HepG2 (cell line): ENCODE results near the gene EEIG1. TPM values are rescaled to one million over a fixed set of nuclear protein-coding genes. Genes with fewer than 3 reads are reported as not detected.
A peak's percentile ranks its signal among the peaks of the same experiment; 100 is the strongest.

Source experiments
- BCL6 ChIP-seq: IDR thresholded peaks from 2 replicates; pipeline ENCODE4 v1.6.1; 2016; ENCODE audit warnings: missing genetic modification reagents, missing compliant biosample characterization
- CSRNP2 ChIP-seq: sonication (generic); formaldehyde crosslinking; conservative IDR thresholded peaks from 2 replicates; pipeline ENCODE4 v1.8.0; 2022; ENCODE audit warnings: low read depth, missing genetic modification reagents
- EP300 ChIP-seq, 3 experiments: sonication (generic) in 1 of 3; formaldehyde crosslinking in 1 of 3; IDR thresholded peaks; 2 replicates each; pipeline versions ENCODE4 v1.5.1 to v1.6.1; 2011 to 2020; ENCODE audit warnings: low read depth in 2 of 3, low read length in 2 of 3, borderline replicate concordance in 1 of 3, improper control_type of control experiment in 1 of 3, mild to moderate bottlenecking in 1 of 3, missing genetic modification reagents in 1 of 3, moderate library complexity in 1 of 3
- FOXA1 ChIP-seq, 2 experiments: fragments of 450-650 bp in 1 of 2; sonication (generic) in 1 of 2; formaldehyde crosslinking in 1 of 2; IDR thresholded peaks; 2 replicates each; pipeline versions ENCODE4 v1.4.0 to v1.6.1; 2016 to 2020; ENCODE audit warnings: missing genetic modification reagents in 1 of 2
- FOXO1 ChIP-seq: sonication (generic); formaldehyde crosslinking; IDR thresholded peaks from 2 replicates; pipeline ENCODE4 v1.4.0; 2020; ENCODE audit warnings: missing genetic modification reagents
- MED1 ChIP-seq: sonication (generic); formaldehyde crosslinking; IDR thresholded peaks from 2 replicates; pipeline ENCODE4 v1.4.0; 2020; ENCODE audit warnings: missing genetic modification reagents
- MXD4 ChIP-seq: IDR thresholded peaks from 2 replicates; pipeline ENCODE4 v1.6.1; 2016; ENCODE audit warnings: mild to moderate bottlenecking, missing biosample characterization, missing genetic modification reagents
- NCOA1 ChIP-seq: sonication (generic); formaldehyde crosslinking; IDR thresholded peaks from 2 replicates; pipeline ENCODE4 v1.9.0; 2021; ENCODE audit warnings: missing genetic modification reagents
- NFYC ChIP-seq: IDR thresholded peaks from 2 replicates; pipeline ENCODE4 v1.6.1; 2016; ENCODE audit warnings: missing genetic modification reagents, missing compliant biosample characterization
- ZFAT ChIP-seq: sonication (generic); formaldehyde crosslinking; conservative IDR thresholded peaks from 2 replicates; pipeline ENCODE4 v1.8.1; 2023; ENCODE audit warnings: missing genetic modification reagents, inconsistent platforms
- ZKSCAN8 ChIP-seq: IDR thresholded peaks from 2 replicates; pipeline ENCODE4 v1.6.1; 2016; ENCODE audit warnings: borderline replicate concordance, missing genetic modification reagents, missing compliant biosample characterization
- ZNF292 ChIP-seq: sonication (generic); formaldehyde crosslinking; IDR thresholded peaks from 2 replicates; pipeline ENCODE4 v1.8.1; 2022; ENCODE audit warnings: mild to moderate bottlenecking, low read depth, missing genetic modification reagents, borderline replicate concordance
- polyA plus RNA-seq, 8 experiments: library from polyadenylated mRNA; depleted of rRNA in 3 of 8; stranded (reverse) in 7 of 8; unstranded in 1 of 8; fragments of >200 nt; fragmentation: Illumina TruSeq in 4 of 8; extraction: Trizol in 4 of 8; gene quantifications; 2 replicates each; pipeline versions ENCODE4 v1.2.1 to v1.2.3, GENCODE V29; 2011 to 2016; ENCODE audit warnings: low read depth in 4 of 8, missing spikeins in 1 of 8, mixed read lengths in 1 of 8; ENCODE audit not compliant: insufficient read depth in 1 of 8
- total RNA-seq, 5 experiments: library from RNA; depleted of rRNA; stranded (reverse); fragments of >200 nt; fragmentation: Illumina TruSeq; extraction: Trizol; gene quantifications; 2 replicates each; pipeline ENCODE4 v1.2.3, GENCODE V29; 2016; ENCODE audit warnings: low read depth in 1 of 5
- TF ChIP-seq, protein P1 (sequence below): sonication (generic); formaldehyde crosslinking; IDR thresholded peaks from 2 replicates; pipeline ENCODE4 v1.4.0; 2020; ENCODE audit warnings: missing genetic modification reagents
- TF ChIP-seq, protein P2 (sequence below): sonication (generic); formaldehyde crosslinking; IDR thresholded peaks from 2 replicates; pipeline ENCODE4 v1.4.0; 2020; ENCODE audit warnings: missing genetic modification reagents
- TF ChIP-seq, protein P3 (sequence below): sonication (generic); formaldehyde crosslinking; IDR thresholded peaks from 2 replicates; pipeline ENCODE4 v1.5.0; 2020; ENCODE audit warnings: missing genetic modification reagents, mild to moderate bottlenecking, borderline replicate concordance
- TF ChIP-seq, protein P4 (sequence below), 2 experiments: sonication (generic) in 1 of 2; formaldehyde crosslinking in 1 of 2; IDR thresholded peaks; 2 replicates each; pipeline versions ENCODE4 v1.4.0 to v1.6.1; 2018 to 2020; ENCODE audit warnings: missing genetic modification reagents in 2 of 2, borderline replicate concordance in 1 of 2, low read depth in 1 of 2, mild to moderate bottlenecking in 1 of 2, missing biosample characterization in 1 of 2
- TF ChIP-seq, protein P5 (sequence below): sonication (generic); formaldehyde crosslinking; IDR thresholded peaks from 2 replicates; pipeline ENCODE4 v1.8.1; 2023; ENCODE audit warnings: mild to moderate bottlenecking, moderate library complexity, missing genetic modification reagents

Gene EEIG1
- total and polyA plus RNA-seq, 2 of the 13 experiments (the other 11 are each of a cell fraction or from before 2014, with no cell fraction given) = 16.6 to 25.2 TPM

DNA sequence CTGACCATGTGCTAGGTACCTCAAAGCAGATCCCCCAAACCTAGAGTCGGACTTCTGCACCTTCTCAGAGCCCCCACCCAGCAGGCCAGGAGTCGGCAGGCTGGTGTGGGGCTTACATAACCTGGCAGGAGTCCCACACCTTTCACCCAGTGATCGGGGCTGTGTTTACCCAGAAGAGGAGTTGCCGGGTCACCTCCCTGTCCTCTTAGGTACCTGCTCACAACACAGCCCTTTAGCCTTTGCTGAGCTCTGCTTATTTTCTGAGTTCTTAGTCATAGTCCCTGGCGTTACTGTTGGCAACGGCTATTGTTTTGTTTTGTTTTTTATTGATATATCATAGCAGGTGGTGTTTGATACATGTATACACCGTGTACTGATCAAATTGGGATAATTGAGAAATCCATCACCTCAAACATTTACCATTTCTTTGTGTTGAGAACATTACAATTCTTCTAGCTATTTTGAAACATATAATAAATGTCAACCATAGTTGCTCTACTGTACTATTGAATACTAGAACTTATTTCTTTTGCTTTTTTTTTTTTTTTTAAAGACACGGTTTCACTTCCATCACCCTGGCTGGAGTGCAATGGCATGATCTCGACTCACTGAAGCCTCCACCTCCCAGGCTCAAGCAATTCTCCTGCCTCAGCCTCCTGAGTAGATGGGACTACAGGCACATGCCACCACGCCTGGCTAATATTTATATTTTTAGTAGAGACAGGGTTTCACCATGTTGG lies 10.4 kb upstream of the EEIG1 start (continued):
- TF ChIP-seq CSRNP2 (CRISPR knock-in tag) = no peak
- TF ChIP-seq, protein P1, sequence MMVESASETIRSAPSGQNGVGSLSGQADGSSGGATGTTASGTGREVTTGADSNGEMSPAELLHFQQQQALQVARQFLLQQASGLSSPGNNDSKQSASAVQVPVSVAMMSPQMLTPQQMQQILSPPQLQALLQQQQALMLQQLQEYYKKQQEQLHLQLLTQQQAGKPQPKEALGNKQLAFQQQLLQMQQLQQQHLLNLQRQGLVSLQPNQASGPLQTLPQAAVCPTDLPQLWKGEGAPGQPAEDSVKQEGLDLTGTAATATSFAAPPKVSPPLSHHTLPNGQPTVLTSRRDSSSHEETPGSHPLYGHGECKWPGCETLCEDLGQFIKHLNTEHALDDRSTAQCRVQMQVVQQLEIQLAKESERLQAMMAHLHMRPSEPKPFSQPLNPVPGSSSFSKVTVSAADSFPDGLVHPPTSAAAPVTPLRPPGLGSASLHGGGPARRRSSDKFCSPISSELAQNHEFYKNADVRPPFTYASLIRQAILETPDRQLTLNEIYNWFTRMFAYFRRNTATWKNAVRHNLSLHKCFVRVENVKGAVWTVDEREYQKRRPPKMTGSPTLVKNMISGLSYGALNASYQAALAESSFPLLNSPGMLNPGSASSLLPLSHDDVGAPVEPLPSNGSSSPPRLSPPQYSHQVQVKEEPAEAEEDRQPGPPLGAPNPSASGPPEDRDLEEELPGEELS (CRISPR knock-in tag) = peak; percentile 60; the same call in 1 of the 2 replicates
- TF ChIP-seq NCOA1 (CRISPR knock-in tag) = no peak
- peak; percentile 81 for TF ChIP-seq BCL6
- TF ChIP-seq ZKSCAN8 (CRISPR knock-in tag) = peak; percentile 71; the same call in 1 of the 2 replicates
- TF ChIP-seq NFYC (CRISPR knock-in tag) = peak; percentile 18; the same call in 1 of the 2 replicates
- TF ChIP-seq MXD4 (CRISPR knock-in tag) = 0 out of 2 replicates have a peak, but pooled peaks have one; percentile 31
- 0 out of 2 replicates have a peak, but pooled peaks have one; percentile 45 for TF ChIP-seq ZNF292
- TF ChIP-seq, protein P2, sequence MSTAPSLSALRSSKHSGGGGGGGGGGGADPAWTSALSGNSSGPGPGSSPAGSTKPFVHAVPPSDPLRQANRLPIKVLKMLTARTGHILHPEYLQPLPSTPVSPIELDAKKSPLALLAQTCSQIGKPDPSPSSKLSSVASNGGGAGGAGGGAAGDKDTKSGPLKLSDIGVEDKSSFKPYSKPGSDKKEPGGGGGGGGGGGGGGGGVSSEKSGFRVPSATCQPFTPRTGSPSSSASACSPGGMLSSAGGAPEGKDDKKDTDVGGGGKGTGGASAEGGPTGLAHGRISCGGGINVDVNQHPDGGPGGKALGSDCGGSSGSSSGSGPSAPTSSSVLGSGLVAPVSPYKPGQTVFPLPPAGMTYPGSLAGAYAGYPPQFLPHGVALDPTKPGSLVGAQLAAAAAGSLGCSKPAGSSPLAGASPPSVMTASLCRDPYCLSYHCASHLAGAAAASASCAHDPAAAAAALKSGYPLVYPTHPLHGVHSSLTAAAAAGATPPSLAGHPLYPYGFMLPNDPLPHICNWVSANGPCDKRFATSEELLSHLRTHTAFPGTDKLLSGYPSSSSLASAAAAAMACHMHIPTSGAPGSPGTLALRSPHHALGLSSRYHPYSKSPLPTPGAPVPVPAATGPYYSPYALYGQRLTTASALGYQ = peak; percentile 37; the same call in 1 of the 2 replicates
- no peak for TF ChIP-seq FOXA1 (IDR thresholded peaks at IDR 0.05)
- TF ChIP-seq FOXA1 (CRISPR knock-in tag; IDR thresholded peaks at IDR 0.05) = peak; percentile 83
- peak; percentile 85 for TF ChIP-seq MED1 (CRISPR knock-in tag)
- TF ChIP-seq, protein P3, sequence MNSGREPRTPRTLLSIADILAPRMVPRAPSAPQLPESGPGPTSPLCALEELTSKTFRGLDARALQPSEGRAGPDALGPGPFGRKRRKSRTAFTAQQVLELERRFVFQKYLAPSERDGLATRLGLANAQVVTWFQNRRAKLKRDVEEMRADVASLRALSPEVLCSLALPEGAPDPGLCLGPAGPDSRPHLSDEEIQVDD (CRISPR knock-in tag) = no peak
- TF ChIP-seq ZFAT (CRISPR knock-in tag) = no peak
- peak in 1 of 2 experiments; percentile 84; a peak in 3 of 4 replicates for TF ChIP-seq EP300 (IDR thresholded peaks at IDR 0.05; ENCODE audit: low read depth in 2 of 2, low read length in 2 of 2)
- TF ChIP-seq EP300 (CRISPR knock-in tag; IDR thresholded peaks at IDR 0.05; ENCODE audit: borderline replicate concordance) = peak; percentile 52; the same call in 1 of the 2 replicates
- TF ChIP-seq, protein P4, sequence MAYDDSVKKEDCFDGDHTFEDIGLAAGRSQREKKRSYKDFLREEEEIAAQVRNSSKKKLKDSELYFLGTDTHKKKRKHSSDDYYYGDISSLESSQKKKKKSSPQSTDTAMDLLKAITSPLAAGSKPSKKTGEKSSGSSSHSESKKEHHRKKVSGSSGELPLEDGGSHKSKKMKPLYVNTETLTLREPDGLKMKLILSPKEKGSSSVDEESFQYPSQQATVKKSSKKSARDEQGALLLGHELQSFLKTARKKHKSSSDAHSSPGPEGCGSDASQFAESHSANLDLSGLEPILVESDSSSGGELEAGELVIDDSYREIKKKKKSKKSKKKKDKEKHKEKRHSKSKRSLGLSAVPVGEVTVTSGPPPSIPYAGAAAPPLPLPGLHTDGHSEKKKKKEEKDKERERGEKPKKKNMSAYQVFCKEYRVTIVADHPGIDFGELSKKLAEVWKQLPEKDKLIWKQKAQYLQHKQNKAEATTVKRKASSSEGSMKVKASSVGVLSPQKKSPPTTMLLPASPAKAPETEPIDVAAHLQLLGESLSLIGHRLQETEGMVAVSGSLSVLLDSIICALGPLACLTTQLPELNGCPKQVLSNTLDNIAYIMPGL (CRISPR knock-in tag; IDR thresholded peaks at IDR 0.05; ENCODE audit: borderline replicate concordance in 1 of 2, low read depth in 1 of 2) = no peak
- TF ChIP-seq, protein P5, sequence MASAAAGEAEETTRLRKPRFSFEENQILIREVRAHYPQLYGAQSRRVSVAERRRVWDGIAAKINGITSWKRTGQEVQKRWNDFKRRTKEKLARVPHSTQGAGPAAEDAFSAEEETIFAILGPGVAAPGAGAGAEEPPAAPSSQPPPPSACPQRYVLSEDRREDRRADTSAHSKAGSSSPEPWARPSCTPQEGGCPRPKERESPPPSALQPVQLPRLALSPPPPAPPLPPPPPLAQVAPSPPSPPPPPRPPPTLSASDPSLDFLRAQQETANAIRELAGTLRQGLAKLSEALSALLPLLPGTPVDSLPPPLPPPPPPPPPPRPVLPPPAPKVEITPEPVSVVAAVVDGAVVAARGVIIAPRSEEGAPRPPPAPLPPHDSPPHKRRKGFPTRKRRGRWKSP = peak; percentile 44; the same call in 1 of the 2 replicates
- peak; percentile 85 for TF ChIP-seq FOXO1 (CRISPR knock-in tag)
